ELF-1 (cell line): ENCODE measurements around the gene MYH14.
A peak's percentile ranks its signal among the peaks of the same experiment; 100 is the strongest.
"Not testable (repeated sequence)": the region's sequence is repeated elsewhere in the genome, so short reads cannot be mapped to it uniquely, and the experiment has no call there.

Source experiments
- DNase-seq: peaks from one replicate; pipeline ENCODE4 v3.0.0-alpha.2; 2016; ENCODE audit warnings: low read depth, low spot score

MYH14 gene

DNA sequence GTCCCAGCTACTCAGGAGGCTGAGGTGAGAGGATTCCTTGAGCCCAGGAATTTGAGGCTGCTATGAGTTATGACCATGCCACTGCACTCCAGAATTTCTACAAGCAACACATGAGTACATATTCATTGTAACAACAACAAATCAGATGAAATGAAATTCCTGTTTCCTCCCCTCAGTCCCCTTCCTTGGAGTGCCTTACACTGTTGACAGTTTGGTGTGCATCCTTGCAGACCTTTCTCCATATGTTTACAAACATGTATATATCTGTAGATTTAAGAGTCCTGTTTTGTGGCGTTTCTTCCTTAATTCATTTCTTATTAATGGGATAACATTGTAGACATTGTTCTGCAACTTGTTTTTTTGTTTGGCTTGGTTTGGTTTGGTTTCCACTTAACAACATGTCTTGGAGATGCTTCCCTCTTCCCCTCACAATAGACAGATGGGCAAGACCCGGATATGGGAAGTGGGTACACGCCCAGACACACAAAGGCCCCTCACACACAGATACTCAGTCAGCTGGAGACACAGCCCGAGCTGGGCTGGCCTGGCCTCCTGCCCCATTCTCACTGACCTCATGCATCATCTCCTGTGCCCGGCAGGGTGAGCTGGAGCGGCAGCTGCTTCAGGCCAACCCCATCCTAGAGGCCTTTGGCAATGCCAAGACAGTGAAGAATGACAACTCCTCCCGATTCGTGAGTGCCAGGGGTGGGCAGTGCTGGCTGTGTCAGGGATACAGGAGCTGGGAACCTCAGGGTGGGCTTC is 21.7 kb downstream of the MYH14 start:
- DNase-seq, result no peak

DNA sequence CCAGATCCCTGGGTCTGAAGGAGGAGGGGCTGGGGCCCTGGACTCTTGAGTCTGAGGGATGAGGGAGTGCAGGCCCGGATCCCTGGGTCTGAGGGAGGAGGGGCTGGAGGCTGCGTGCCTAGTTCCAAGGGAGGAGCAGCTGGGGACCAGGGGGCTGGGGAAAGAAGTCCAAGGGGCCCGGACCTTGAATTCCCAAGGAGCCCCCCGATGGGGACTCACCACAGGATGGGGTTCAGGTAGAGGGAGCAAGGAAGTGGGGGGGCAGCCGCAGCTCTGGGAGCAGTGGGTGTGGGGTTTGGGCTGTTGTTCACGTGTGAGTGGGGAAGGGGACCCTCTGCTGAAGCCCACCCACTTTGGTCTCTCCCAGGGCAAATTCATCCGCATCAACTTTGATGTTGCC is 23.1 kb downstream of the MYH14 start:
- no peak for DNase-seq

DNA sequence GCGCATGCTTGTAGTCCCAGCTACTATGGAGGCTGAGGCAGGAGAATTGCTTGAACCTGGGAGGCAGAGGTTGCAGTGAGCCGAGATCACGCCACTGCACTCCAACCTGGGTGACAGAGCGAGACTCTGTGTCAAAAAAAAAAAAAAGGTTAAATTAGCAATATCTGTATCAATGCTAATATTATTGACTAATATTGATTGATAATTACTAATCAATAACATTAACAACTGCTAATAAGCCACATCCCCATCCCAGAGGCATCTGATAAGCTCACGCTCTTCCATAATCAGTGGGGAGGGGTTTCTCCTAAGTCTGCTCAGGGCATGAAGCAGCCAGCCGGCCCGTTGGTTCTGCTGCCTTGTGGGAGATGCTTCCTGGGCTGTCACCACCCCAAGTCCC is 24.7 kb downstream of the MYH14 start:
- not testable (repeated sequence) for DNase-seq

DNA sequence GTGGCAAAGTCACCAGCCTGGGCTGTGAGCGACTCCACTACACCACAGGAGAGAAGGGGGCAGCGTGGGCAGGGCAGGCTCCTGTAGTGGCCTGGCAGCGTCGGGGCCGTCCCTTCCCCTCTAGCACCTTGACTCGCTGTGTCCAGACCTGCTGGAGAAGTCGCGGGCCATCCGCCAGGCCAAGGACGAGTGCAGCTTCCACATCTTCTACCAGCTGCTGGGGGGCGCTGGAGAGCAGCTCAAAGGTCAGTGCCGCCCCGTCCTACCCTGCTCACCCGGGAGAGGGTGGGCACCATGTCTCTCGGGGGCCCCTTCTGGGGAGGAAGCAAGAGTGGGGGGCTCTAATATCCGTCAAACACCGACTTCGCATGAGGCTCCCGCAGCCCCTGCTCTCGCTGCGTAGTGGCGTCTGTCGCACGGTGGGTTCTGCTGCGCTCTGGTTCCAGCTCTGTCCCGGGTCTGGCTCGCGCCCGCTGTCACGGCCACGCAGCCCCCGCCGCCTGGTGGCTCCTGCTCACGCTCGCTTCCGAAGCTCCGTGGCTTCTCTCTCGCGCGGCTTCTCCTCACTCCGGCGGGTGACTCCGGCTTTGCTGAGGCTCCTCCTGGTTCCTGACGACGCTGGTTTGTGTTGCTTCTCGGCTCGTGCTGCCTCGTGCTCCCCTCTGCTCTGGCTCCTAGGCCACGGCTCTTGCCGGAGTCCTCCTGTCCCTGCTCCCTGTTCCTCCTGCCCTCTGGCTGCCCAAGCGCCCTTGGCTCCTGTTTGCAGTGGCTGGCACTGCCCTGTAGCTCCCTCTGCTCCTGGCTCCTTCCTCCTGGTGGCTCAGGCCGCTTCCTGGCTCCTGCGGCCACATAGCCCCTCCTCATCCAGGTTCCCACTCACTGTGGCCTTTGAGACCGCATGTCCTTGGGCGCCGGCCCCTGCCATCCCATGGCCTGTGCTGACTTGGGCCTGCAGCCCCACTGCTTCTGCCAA is 27.2 kb downstream of the MYH14 start:
- peak; percentile 72 for DNase-seq

DNA sequence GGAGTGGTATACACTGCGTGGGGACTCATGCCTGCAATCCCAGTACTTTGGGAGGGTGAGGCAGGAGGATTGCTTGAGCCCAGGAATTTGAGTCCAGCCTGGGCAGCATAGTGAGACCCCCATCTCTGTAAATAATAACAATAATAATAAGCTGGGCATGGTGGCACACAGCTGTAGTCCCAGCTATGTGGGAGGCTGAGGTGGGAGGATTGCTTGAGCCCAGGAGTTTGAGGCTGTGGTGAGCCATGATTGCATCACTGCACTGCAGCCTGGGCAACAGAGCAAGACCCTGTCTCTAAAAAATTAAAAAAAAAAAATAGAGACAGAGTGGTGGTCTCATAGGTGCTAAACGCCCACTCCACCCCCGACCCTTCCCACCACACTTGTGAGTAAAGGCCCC is 28.0 kb downstream of the MYH14 start:
- DNase-seq, result not testable (repeated sequence)

DNA sequence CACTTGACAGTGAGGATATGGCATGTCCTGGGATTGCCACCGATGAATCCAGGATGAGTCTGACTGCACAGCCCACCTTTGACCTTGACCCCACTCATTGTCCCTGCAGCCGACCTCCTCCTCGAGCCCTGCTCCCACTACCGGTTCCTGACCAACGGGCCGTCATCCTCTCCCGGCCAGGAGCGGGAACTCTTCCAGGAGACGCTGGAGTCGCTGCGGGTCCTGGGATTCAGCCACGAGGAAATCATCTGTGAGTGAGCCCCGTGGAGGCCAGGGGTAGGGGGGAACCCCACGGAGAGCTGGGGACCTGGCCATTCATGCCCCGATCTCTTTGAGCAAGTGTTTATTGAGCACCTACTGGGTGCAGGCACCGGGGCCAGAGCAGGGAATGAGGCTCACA is 28.4 kb downstream of the MYH14 start:
- DNase-seq, result no peak

DNA sequence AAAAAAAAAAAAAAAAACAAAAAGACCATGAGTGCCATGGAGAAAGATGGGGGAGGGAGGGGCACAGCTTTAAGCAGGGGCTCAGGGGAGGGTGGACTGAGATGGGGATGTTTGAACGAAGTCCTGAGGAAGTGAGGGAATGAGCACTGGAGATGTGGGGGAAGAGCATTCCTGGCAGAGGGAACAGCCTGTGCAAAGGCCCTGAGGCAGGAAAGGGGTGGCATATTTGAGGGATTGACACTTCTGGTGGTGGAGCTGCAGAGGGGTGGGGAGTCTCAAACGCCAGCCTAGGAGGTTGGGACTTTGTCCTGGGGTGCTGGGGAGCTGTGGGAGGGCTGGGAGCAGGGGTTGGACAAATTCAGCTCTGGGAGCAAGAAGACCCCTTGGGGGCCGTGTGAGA is 29.2 kb downstream of the MYH14 start:
- DNase-seq, result no peak

DNA sequence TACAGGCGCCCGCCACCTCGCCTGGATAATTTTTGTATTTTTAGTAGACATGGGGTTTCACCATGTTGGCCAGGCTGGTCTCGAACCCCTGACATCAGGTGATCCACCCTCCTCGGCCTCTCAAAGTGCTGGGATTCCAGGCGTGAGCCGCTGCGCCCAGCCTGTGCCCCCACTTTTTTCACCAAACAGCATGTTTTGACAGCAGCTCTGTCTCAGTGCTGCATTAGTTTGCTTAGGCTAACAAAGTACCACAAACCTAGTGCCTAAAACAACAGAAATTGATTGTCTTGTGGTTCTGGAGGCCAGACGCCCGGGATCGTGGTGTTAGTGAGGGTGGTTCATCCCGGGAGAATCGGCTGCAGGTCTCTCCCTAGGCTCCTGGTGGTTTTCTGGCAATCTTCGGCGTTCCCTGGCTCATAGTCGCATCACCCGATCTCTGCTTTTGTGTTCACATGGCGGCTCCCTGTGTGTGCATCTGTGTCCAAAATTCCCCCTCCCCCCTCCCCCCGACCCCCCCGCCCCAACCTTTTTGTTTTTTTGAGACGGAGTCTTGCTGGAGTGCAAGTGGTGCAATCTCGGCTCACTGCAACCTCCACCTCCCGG is 30.0 kb downstream of the MYH14 start:
- DNase-seq, result no peak

DNA sequence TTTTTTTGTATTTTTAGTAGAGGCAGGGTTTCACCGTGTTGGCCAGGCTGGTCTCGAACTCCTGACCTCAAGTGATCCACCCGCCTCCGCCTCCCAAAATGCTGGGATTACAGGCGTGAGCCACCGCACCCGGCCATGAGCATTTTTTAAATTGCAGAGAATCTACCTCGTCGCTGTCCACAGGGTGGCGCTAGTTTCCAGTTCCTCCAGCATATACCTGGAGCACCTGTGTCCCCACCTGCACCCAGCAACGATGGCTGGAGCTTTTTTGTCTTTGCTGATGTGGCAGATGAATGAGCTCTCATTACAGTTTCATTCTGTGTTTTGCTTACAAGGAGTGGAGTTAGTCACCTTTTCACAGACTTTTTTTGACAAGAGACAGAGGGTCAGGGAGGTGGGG is 34.1 kb downstream of the MYH14 start:
- DNase-seq, result peak; percentile 42

DNA sequence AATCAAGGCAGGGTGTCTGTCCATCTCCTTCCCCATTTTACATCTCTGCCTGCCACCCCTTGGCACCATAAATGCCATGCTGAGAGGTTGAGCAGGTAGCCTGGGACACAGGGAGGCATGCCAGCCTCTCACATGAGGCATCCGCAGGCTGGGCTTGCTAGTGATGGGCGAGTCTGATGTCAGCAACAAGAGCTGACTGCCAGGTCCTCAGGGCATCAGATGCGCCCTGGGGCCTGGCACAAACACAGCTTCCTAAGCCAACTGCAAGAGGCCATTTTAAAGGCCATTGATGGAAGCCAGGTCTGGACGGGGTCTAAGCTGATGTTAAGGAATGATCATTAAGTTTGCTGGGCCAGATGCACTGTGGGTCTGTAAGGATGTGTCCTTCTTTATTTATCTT is 34.6 kb downstream of the MYH14 start:
- no peak for DNase-seq

DNA sequence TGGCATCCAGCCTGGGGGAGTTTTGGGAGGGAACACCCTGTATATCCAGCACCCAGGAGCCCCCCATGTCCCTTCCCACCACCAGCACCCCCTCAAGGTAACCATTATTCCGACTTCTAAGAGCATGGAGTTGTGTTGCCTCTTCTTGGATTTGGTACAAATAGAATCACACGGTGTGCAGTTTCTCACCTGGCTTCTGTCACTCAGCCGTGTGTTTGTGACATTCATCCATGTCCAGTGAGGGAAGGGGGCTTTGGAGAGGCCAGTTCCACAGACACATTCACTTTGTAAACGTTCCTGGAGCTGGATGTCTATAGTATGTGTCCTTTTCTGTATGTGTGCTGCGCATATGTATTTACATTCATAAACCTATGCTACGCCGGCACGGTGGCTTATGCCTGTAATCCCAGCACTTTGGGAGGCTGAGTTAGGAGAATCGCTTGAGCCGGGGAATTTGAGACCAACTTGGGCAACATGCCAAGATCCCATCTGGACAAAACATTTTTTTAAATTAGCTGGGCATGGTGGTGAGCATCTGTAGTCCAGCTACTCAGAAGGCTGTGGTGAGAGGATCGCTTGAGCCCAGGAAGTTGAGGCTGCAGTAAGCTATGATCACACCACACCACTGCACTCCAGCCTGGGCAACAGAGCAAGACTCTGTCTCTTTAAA is 36.6 kb downstream of the MYH14 start:
- DNase-seq, result no peak

DNA sequence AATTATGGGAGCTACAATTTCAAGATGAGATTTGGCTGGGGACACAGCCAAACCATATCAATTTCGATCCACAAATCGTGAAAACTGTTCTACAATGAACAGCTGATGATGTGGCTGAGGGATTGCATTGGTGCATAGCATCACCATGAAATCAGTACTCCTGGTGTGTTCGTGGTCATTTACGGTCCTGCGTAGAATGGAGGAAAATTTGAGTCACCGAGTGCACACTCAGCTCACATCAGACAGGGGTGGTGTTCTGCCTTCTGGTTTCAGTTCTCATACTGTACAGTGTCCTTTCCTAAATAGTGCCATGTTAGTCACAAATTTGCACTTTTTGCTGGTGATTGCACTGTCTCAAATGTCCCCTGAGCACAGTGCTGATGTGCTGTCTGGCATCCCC is 39.2 kb downstream of the MYH14 start:
- DNase-seq, result no peak

DNA sequence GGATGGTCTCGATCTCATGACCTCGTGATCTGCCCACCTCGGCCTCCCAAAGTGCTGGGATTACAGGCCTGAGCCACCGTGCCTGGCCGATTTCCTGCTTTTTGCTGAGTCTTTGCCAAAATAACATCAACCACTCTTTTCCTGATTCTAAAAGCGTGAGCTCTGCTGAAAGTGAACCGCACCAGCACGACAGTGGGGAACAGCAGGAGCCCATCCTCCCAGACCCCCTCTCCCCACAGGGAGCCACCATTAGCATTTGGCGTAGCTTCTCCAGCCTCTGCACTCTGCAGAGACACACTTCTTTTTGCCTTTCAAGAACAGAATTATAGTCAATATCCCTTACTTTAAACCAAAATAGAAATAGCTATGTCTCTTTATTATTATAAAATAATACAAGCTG is 41.3 kb downstream of the MYH14 start:
- peak; percentile 36 for DNase-seq

DNA sequence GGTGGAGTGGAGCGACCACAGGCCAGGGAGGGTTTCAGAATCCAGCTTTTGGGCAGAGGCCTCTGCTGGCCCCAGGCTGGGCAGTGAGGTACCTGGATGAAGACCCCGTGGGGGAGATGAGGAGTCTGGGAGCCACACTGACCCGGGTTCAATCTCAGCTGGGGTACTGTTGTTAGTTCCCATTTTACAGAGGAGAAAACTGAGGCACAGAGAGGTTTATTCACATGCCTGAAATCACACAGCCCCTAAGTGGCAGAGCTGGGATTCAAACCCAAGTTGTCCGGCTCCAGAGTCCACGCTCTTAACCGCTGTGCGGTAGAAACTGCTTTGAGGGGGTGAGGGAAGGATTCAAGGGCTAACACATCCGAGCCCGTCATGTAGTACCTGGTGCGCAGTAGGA is 45.0 kb downstream of the MYH14 start:
- no peak for DNase-seq

DNA sequence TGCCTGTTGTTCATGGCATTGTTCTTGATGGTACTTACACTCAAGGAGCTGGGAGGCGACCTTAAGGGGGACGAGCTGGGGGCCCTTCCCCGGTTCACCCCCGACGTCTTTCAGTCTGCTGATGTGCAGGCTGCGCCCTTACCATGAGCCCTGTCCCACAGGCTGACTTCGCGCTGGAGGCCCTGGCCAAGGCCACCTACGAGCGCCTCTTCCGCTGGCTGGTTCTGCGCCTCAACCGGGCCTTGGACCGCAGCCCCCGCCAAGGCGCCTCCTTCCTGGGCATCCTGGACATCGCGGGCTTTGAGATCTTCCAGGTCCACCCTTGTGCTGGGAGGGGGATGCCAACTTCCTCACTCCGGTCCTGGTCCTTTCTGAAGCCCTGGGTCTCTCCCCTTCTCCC is 45.4 kb downstream of the MYH14 start:
- DNase-seq, result no peak

DNA sequence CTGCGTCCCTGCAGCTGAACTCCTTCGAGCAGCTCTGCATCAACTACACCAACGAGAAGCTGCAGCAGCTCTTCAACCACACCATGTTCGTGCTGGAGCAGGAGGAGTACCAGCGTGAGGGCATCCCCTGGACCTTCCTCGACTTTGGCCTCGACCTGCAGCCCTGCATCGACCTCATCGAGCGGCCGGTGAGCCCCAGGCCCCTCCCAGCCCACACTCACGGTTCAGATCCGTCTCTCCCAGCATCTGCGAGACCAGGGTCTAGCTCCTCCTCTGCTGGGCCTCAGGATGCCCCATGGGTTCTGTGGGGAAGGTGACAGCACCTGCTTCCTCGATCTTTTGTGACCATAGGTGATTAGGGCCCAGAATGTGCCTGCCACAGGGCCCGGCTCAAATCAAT is 46.2 kb downstream of the MYH14 start:
- DNase-seq, result no peak

DNA sequence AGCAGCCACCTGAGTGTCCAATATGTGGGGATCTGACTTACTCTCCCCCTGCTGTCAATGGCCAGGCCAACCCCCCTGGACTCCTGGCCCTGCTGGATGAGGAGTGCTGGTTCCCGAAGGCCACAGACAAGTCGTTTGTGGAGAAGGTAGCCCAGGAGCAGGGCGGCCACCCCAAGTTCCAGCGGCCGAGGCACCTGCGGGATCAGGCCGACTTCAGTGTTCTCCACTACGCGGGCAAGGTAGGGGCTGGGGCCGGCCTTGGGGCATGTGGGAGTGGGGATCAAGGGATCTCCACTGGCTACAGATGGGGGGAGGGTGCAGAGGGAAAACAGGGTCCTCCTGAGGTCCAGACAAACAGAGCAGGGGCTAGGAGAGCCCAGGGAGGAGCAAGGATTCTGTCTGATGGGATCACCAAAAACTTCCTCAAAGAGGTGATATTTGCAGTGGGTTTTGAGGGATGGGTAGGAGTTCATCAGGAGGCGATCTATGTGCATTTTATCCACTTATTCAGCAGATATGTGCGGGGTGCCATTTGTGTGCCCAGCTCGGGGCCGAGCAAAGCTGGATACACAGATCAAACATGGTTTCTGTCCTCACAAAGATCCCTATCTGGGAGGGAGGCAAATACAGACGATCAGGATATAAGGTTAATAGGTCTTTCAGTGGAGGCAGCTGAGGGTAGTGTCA is 47.2 kb downstream of the MYH14 start:
- no peak for DNase-seq

DNA sequence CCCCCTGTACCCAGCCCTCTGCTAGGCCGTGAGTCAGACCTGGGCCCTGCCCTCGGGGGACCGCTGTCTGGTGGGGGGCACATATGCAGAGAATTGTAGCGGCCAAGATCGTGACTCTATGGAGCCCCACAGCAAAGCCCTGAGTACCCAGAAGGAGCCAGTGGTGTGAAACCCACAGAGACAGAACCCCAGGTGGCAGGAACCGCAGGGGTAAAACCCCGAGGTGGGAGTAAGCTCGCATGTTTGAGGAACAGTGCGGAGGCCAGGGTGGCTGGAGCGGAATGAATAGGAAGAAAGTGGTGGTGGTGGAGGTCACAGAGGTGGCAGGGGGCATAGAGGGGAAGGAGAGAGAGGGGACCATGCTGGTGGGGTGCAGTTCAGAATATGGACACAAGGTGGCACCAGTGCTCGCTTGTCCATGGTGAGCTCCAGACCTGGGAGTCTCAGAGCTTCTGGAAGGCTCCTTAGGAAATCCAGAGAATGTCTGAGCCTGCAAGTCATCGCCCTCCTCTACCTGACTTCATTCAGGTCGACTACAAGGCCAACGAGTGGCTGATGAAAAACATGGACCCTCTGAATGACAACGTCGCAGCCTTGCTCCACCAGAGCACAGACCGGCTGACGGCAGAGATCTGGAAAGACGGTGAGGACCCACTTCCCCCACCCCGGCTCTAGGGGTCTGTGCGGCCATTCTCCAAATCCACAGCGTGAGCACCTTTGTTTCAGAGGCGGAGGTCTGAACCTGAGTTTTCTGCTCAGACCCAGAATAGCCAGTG is 48.9 kb downstream of the MYH14 start:
- DNase-seq, result peak; percentile 86

DNA sequence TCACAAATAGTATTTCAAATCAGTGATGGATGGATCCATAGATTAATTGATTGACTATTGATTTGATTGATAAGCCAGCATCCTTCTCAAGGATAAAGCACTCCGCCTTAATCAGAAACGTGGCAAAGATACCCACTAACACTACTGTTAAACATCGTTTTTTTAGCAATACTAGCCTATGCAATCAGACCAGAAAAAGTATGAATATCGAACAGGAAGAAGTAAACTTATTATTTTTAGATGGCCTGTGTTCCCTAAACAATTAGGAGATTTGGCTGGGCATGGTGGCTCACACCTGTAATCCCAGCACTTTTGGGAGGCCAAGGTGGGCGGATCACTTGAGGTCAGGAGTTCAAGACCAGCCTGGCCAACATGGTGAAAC is 49.5 kb downstream of the MYH14 start:
- no peak for DNase-seq

DNA sequence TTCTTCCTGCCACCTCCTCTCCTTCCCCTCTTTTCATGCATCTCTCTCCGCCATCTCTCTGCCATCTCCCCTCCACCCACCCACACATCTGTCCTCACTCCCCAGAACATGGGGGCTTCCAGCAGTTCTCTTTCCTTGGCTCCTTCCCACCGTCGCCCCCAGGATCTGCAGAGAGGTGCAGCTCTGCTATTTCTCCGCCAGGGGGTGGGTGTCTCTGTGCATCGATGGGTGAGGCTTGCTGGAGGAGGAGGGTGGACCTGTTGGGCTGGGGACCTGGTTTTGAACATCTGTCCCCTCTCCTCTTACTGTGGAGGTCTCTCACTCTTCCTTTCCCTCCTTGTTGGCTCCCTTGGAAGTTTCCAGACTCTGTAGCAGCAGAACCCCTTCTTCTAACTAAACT is 51.7 kb downstream of the MYH14 start:
- peak; percentile 26 for DNase-seq

DNA sequence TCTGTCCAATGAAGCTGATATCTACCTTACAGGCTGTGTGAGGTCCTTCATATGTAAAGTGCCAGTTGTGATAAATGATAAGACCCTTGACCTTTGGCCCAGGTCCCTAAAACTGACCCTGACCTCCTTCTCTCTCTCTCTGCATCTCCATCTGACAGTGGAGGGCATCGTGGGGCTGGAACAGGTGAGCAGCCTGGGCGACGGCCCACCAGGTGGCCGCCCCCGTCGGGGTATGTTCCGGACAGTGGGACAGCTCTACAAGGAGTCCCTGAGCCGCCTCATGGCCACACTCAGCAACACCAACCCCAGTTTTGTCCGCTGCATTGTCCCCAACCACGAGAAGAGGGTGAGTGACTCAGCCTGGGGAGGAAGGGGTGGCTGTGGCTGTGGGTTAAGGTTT is 53.7 kb downstream of the MYH14 start:
- DNase-seq, result no peak
